ENCODE results near the gene RRAGC. TPM values are rescaled to one million over a fixed set of nuclear protein-coding genes. Genes with fewer than 3 reads are reported as not detected.
A peak's percentile ranks its signal among the peaks of the same experiment; 100 is the strongest.

The RRAGC gene
- total and polyA plus RNA-seq, 9 of the 15 experiments (the other 6 are each of a cell fraction or from before 2014, with no cell fraction given): 3.9 to 16.9 (median 10.9) TPM

DNA sequence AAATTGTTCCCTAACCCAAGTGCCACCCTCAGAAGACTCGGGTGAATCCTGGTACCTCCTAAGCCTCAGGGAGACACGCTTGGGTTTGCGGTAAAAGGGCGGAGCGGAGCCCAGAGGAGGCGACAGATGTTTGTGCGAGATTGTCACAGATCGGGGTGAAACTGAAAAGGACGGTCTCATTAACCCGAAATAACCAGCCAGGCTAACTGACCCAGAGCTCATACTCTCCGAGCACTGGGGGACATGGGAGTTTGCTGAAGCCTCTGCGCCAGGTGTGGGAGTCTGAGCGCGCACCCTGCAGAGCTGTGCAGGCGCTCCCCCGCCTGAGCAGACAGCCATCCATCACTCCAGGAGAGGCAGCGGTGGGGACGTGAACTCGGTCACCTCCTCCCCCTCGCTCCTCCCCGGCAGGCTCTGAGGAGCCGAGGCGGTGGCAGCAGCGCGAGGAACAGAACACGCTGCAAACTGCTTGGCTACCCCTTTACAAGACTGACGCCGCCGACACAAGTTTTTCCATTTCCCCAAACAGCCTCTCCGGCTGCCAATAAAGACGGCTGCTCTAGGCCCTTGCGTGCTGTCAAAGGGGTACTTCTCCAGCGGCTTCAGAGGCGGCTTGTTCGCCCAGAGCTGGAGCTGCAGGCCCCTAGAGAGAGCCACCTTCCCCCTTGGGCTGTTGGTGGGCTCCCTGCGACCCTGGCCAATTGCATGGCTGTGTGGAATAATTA lies 43.5 kb downstream of the RRAGC start (continued):
- TF ChIP-seq MAZ (CRISPR knock-in tag; conservative IDR thresholded peaks at IDR 0.05 in 1 of 2, IDR thresholded peaks at IDR 0.05 in 1 of 2) (peak; percentile 97 to 98), CHCHD3 (CRISPR knock-in tag; IDR thresholded peaks at IDR 0.05) (no peak), HOMEZ (CRISPR knock-in tag; IDR thresholded peaks at IDR 0.05) (no peak), NR3C1 (CRISPR knock-in tag; IDR thresholded peaks at IDR 0.05) (no peak)
- TF ChIP-seq, protein P1, sequence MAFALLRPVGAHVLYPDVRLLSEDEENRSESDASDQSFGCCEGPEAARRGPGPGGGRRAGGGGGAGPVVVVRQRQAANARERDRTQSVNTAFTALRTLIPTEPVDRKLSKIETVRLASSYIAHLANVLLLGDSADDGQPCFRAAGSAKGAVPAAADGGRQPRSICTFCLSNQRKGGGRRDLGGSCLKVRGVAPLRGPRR (CRISPR knock-in tag; IDR thresholded peaks at IDR 0.05): no peak
- TF ChIP-seq, protein P2, sequence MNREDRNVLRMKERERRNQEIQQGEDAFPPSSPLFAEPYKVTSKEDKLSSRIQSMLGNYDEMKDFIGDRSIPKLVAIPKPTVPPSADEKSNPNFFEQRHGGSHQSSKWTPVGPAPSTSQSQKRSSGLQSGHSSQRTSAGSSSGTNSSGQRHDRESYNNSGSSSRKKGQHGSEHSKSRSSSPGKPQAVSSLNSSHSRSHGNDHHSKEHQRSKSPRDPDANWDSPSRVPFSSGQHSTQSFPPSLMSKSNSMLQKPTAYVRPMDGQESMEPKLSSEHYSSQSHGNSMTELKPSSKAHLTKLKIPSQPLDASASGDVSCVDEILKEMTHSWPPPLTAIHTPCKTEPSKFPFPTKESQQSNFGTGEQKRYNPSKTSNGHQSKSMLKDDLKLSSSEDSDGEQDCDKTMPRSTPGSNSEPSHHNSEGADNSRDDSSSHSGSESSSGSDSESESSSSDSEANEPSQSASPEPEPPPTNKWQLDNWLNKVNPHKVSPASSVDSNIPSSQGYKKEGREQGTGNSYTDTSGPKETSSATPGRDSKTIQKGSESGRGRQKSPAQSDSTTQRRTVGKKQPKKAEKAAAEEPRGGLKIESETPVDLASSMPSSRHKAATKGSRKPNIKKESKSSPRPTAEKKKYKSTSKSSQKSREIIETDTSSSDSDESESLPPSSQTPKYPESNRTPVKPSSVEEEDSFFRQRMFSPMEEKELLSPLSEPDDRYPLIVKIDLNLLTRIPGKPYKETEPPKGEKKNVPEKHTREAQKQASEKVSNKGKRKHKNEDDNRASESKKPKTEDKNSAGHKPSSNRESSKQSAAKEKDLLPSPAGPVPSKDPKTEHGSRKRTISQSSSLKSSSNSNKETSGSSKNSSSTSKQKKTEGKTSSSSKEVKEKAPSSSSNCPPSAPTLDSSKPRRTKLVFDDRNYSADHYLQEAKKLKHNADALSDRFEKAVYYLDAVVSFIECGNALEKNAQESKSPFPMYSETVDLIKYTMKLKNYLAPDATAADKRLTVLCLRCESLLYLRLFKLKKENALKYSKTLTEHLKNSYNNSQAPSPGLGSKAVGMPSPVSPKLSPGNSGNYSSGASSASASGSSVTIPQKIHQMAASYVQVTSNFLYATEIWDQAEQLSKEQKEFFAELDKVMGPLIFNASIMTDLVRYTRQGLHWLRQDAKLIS (CRISPR knock-in tag; IDR thresholded peaks at IDR 0.05): peak; percentile 64
- TF ChIP-seq, protein P3, sequence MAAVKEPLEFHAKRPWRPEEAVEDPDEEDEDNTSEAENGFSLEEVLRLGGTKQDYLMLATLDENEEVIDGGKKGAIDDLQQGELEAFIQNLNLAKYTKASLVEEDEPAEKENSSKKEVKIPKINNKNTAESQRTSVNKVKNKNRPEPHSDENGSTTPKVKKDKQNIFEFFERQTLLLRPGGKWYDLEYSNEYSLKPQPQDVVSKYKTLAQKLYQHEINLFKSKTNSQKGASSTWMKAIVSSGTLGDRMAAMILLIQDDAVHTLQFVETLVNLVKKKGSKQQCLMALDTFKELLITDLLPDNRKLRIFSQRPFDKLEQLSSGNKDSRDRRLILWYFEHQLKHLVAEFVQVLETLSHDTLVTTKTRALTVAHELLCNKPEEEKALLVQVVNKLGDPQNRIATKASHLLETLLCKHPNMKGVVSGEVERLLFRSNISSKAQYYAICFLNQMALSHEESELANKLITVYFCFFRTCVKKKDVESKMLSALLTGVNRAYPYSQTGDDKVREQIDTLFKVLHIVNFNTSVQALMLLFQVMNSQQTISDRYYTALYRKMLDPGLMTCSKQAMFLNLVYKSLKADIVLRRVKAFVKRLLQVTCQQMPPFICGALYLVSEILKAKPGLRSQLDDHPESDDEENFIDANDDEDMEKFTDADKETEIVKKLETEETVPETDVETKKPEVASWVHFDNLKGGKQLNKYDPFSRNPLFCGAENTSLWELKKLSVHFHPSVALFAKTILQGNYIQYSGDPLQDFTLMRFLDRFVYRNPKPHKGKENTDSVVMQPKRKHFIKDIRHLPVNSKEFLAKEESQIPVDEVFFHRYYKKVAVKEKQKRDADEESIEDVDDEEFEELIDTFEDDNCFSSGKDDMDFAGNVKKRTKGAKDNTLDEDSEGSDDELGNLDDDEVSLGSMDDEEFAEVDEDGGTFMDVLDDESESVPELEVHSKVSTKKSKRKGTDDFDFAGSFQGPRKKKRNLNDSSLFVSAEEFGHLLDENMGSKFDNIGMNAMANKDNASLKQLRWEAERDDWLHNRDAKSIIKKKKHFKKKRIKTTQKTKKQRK (IDR thresholded peaks at IDR 0.05; ENCODE audit: borderline replicate concordance, low read depth, low read length): no peak
- TF ChIP-seq, protein P4, sequence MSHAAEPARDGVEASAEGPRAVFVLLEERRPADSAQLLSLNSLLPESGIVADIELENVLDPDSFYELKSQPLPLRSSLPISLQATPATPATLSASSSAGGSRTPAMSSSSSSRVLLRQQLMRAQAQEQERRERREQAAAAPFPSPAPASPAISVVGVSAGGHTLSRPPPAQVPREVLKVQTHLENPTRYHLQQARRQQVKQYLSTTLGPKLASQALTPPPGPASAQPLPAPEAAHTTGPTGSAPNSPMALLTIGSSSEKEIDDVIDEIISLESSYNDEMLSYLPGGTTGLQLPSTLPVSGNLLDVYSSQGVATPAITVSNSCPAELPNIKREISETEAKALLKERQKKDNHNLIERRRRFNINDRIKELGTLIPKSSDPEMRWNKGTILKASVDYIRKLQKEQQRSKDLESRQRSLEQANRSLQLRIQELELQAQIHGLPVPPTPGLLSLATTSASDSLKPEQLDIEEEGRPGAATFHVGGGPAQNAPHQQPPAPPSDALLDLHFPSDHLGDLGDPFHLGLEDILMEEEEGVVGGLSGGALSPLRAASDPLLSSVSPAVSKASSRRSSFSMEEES (CRISPR knock-in tag; IDR thresholded peaks at IDR 0.05): no peak
- TF ChIP-seq, protein P5, sequence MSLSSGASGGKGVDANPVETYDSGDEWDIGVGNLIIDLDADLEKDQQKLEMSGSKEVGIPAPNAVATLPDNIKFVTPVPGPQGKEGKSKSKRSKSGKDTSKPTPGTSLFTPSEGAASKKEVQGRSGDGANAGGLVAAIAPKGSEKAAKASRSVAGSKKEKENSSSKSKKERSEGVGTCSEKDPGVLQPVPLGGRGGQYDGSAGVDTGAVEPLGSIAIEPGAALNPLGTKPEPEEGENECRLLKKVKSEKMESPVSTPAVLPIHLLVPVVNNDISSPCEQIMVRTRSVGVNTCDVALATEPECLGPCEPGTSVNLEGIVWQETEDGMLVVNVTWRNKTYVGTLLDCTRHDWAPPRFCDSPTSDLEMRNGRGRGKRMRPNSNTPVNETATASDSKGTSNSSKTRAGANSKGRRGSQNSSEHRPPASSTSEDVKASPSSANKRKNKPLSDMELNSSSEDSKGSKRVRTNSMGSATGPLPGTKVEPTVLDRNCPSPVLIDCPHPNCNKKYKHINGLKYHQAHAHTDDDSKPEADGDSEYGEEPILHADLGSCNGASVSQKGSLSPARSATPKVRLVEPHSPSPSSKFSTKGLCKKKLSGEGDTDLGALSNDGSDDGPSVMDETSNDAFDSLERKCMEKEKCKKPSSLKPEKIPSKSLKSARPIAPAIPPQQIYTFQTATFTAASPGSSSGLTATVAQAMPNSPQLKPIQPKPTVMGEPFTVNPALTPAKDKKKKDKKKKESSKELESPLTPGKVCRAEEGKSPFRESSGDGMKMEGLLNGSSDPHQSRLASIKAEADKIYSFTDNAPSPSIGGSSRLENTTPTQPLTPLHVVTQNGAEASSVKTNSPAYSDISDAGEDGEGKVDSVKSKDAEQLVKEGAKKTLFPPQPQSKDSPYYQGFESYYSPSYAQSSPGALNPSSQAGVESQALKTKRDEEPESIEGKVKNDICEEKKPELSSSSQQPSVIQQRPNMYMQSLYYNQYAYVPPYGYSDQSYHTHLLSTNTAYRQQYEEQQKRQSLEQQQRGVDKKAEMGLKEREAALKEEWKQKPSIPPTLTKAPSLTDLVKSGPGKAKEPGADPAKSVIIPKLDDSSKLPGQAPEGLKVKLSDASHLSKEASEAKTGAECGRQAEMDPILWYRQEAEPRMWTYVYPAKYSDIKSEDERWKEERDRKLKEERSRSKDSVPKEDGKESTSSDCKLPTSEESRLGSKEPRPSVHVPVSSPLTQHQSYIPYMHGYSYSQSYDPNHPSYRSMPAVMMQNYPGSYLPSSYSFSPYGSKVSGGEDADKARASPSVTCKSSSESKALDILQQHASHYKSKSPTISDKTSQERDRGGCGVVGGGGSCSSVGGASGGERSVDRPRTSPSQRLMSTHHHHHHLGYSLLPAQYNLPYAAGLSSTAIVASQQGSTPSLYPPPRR (CRISPR knock-in tag; IDR thresholded peaks at IDR 0.05; ENCODE audit: borderline replicate concordance): no peak
